22Rv1 (cell line): ENCODE data around the gene LRRC8D.

Source experiments
- ZFX ChIP-seq: fragments of 450-650 bp; IDR thresholded peaks from 2 replicates; pipeline ENCODE4 v1.6.1; 2017; ENCODE audit warnings: antibody characterized with exemption, borderline replicate concordance
- TF ChIP-seq, protein P1 (sequence below): fragments of 450-650 bp; IDR thresholded peaks from 2 replicates; pipeline ENCODE4 v1.5.1; 2017; ENCODE audit warnings: mild to moderate bottlenecking

DNA sequence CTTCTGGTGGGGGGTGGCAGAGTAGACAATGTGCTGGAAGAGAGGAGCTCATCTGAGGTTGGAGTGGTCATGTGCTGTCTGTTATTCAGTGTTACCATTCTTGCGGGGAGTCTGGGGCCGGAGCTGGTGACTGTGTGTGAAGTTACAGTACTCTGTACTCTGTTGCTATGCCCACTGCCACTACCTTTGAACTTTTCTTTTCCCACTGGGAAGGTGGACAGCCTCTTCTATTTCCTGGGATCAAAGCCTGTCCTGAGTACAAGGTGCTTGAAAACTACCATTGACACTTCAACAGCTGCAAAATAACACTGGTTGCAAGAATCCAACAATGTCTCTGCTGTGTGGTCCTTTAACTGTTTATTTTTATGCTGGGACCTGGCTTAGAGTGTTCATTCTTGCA, 107.7 kb downstream of the LRRC8D start:
- TF ChIP-seq, protein P1, sequence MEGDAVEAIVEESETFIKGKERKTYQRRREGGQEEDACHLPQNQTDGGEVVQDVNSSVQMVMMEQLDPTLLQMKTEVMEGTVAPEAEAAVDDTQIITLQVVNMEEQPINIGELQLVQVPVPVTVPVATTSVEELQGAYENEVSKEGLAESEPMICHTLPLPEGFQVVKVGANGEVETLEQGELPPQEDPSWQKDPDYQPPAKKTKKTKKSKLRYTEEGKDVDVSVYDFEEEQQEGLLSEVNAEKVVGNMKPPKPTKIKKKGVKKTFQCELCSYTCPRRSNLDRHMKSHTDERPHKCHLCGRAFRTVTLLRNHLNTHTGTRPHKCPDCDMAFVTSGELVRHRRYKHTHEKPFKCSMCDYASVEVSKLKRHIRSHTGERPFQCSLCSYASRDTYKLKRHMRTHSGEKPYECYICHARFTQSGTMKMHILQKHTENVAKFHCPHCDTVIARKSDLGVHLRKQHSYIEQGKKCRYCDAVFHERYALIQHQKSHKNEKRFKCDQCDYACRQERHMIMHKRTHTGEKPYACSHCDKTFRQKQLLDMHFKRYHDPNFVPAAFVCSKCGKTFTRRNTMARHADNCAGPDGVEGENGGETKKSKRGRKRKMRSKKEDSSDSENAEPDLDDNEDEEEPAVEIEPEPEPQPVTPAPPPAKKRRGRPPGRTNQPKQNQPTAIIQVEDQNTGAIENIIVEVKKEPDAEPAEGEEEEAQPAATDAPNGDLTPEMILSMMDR = no peak
- no peak for TF ChIP-seq ZFX
